T-cell (primary cell): Measurements from ENCODE around the gene SLC25A4. TPM values are rescaled to one million over a fixed set of nuclear protein-coding genes. Genes with fewer than 3 reads are reported as not detected.
A peak's percentile ranks its signal among the peaks of the same experiment; 100 is the strongest.

ENCODE experiments used
- ATAC-seq, 4 experiments: fragments of 200-7000 bp in 3 of 4; fragments of 150-1000 bp in 1 of 4; cut with Tn5 transposase; replicated peaks in 1 of 4; 1 replicate in 3 of 4; 2 replicates in 1 of 4; pipeline ENCODE4 v1.10.0; 2021; ENCODE audit warnings: moderate library complexity in 3 of 4, mild to moderate bottlenecking in 2 of 4, moderate number of reproducible peaks in 1 of 4
- CTCF ChIA-PET, 2 donors: fragments of 300-600 bp; sonication (Branson Sonifier 250); formaldehyde crosslinking; loops; one replicate each; lab custom pipeline; 2022; ENCODE audit warnings: antibody characterized with exemption in 2 of 2; lab: Charles Lee
- POLR2A ChIA-PET, 2 donors: fragments of 300-600 bp; sonication (Branson Sonifier 250); formaldehyde crosslinking; loops; one replicate each; lab custom pipeline; 2022; ENCODE audit warnings: antibody characterized with exemption in 2 of 2; lab: Charles Lee
- DNase-seq, 35 experiments: peaks; one replicate each; pipeline versions ENCODE4 v3.0.0 to v3.0.0-alpha.2; 2013 to 2023
- H3K27ac ChIP-seq: one replicate; pipeline ENCODE4 v1.5.1; 2013; ENCODE audit warnings: low read length
- H3K27me3 ChIP-seq, 2 experiments: replicated peaks in 1 of 2; 1 replicate in 1 of 2; 2 replicates in 1 of 2; pipeline versions ENCODE4 v1.6.1 to v1.7.0; 2013; ENCODE audit warnings: low read length in 1 of 2, mixed read lengths in 1 of 2; ENCODE audit not compliant: control insufficient read depth in 2 of 2, insufficient read depth in 2 of 2; ENCODE audit errors: extremely low read depth in 1 of 2
- H3K36me3 ChIP-seq, 2 donors: 1 replicate in 1 of 2; 2 replicates in 1 of 2; pipeline versions ENCODE4 v1.6.1 to v1.7.0; 2013; ENCODE audit warnings: low read length in 1 of 2; ENCODE audit not compliant: control insufficient read depth in 2 of 2, insufficient read depth in 1 of 2; ENCODE audit errors: extremely low read depth in 1 of 2
- H3K4me1 ChIP-seq, 2 experiments: 1 replicate in 1 of 2; 2 replicates in 1 of 2; pipeline versions ENCODE4 v1.6.1 to v1.7.0; 2013; ENCODE audit warnings: low read length in 2 of 2, mixed read lengths in 1 of 2; ENCODE audit not compliant: insufficient read depth in 2 of 2, control insufficient read depth in 1 of 2; ENCODE audit errors: extremely low read depth in 1 of 2
- H3K4me3 ChIP-seq, 2 donors: 1 replicate in 1 of 2; 2 replicates in 1 of 2; pipeline versions ENCODE4 v1.5.1 to v1.7.0; 2013; ENCODE audit warnings: mild to moderate bottlenecking in 2 of 2, low read length in 1 of 2, moderate library complexity in 1 of 2; ENCODE audit not compliant: control insufficient read depth in 1 of 2; ENCODE audit errors: extremely low read depth in 1 of 2
- H3K9me3 ChIP-seq: 2 replicates; pipeline ENCODE4 v1.7.0; 2013
- H3K27ac Mint-ChIP-seq, 2 donors: one replicate each; pipeline ENCODE4 v1.8.0; 2020 to 2021; ENCODE audit warnings: mild to moderate bottlenecking in 2 of 2, mixed read lengths in 2 of 2
- H3K27me3 Mint-ChIP-seq, 2 donors: one replicate each; pipeline ENCODE4 v1.8.0; 2021 to 2022; ENCODE audit warnings: mixed read lengths in 2 of 2
- H3K36me3 Mint-ChIP-seq: one replicate; pipeline ENCODE4 v1.8.0; 2021; ENCODE audit warnings: mixed read lengths
- H3K4me1 Mint-ChIP-seq, 3 donors: one replicate each; pipeline ENCODE4 v1.8.0; 2020 to 2022; ENCODE audit warnings: mixed read lengths in 3 of 3, mild to moderate bottlenecking in 1 of 3
- H3K4me3 Mint-ChIP-seq, 3 donors: one replicate each; pipeline ENCODE4 v1.8.0; 2020 to 2022; ENCODE audit warnings: mild to moderate bottlenecking in 3 of 3, mixed read lengths in 3 of 3, moderate library complexity in 3 of 3
- H3K9me3 Mint-ChIP-seq, 3 donors: one replicate each; pipeline ENCODE4 v1.8.0; 2020 to 2022; ENCODE audit warnings: mixed read lengths in 3 of 3
- WGBS: methylation state at CpG from one replicate; pipeline ENCODE4 v1.1.5; 2013; ENCODE audit warnings: missing lambda C conversion rate; ENCODE audit not compliant: insufficient coverage; 5-methylcytosine and 5-hydroxymethylcytosine counted together
- total RNA-seq, 35 experiments: library from RNA in 6 of 35; stranded (reverse) in 6 of 35; fragments of 120-200 nt in 1 of 35; gene quantifications; one replicate each; pipeline versions ENCODE4 v1.2.1 to v1.2.4 and lab custom pipeline; 2013 to 2026

The SLC25A4 gene
- total RNA-seq, 5 donors from 2014 or later (not counting 1 experiment from before 2014, with no cell fraction given): 4.5 to 7.2 (median 5.6) TPM

DNA sequence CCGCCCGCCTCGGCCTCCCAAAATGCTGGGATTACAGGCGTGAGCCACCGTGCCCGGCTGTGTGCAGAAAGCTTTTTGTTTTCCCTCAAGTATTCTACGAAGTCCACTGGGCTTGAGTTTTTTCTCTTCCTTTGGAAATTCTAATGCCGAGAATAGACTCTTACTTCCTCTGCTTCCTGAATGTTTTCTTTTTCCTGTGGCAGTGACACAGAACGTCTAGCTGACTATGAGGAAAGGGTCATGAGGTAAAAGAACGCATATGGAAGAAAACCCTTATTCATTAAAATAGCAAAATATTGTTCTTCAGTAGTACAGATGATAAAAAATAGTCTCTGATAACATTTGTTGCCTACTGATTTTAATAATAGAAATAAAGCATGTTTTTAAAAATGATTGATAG, 4.9 kb upstream of the SLC25A4 start:
- no peaks in the 10 kb centered on the region for H3K36me3 ChIP-seq
- no peak overlapping the region for H3K27ac Mint-ChIP-seq
- no peak for DNase-seq
- H3K27me3 Mint-ChIP-seq: peaks cover 22 to 32% of the 10 kb centered on the region in 2 donors
- no peak overlapping the region for H3K4me3 ChIP-seq
- peaks cover 4 to 13% (median 6%) of the 10 kb centered on the region in 3 donors for H3K4me1 Mint-ChIP-seq
- no peak overlapping the region for H3K27ac ChIP-seq
- H3K36me3 Mint-ChIP-seq: no peaks in the 10 kb centered on the region
- POLR2A ChIA-PET: no interaction called here
- H3K4me1 ChIP-seq: peaks cover 3 to 8% of the 10 kb centered on the region in 2 experiments
- H3K9me3 Mint-ChIP-seq: no peaks in the 10 kb centered on the region
- CTCF ChIA-PET: interaction anchor here in 1 of 2 donors (0.7 kb wide), 1 partner anchor 11 kb away, joined by 3 read pairs; no protein-coding TSS in a partner anchor
- peaks cover 14 to 28% of the 10 kb centered on the region in 2 experiments for H3K27me3 ChIP-seq
- no peak overlapping the region for H3K4me3 Mint-ChIP-seq
- ATAC-seq: no peak
- 84% methylated on average over 7 of the region's 10 CpGs for WGBS
- no peaks in the 10 kb centered on the region for H3K9me3 ChIP-seq

DNA sequence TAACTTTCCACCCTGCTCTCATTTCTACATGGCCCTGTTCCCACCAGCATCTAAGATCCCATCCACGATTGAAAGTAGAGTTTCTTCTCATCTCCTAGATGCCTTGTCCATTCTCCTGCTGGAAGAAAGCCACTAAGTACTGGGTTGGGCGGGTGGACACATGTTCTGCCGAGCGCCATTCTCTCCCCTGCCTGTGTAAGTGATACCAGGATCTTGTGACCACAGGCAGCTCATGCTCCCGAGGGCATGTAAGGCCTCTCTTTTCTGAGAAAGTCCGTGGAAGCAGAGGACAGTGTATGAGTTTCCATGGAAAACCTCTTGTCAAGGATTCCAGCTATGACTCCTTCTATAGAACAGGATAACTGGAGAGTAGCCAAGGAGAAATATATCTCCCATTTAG, 3.3 kb upstream of the SLC25A4 start:
- peaks cover 22 to 28% of the 10 kb centered on the region in 2 donors for H3K27me3 Mint-ChIP-seq
- DNase-seq (no peak), ATAC-seq (no peak)
- ChIA-PET POLR2A (no interaction called here), CTCF (no interaction called here)
- Histone ChIP-seq H3K27me3 (peaks cover 20 to 28% of the 10 kb centered on the region in 2 experiments), H3K36me3 (no peaks in the 10 kb centered on the region), H3K27ac (no peak overlapping the region), H3K9me3 (no peaks in the 10 kb centered on the region), H3K4me3 (no peak overlapping the region), H3K4me1 (peaks cover 3 to 15% of the 10 kb centered on the region in 2 experiments)
- H3K9me3 Mint-ChIP-seq: no peaks in the 10 kb centered on the region
- peaks cover 14 to 17% (median 15%) of the 10 kb centered on the region in 3 donors for H3K4me1 Mint-ChIP-seq
- 88% methylated on average over 3 of the region's 6 CpGs for WGBS
- H3K4me3 Mint-ChIP-seq: no peak overlapping the region
- H3K27ac Mint-ChIP-seq: no peak overlapping the region
- H3K36me3 Mint-ChIP-seq: no peaks in the 10 kb centered on the region

- no peaks in the 10 kb centered on the region for H3K9me3 Mint-ChIP-seq
- H3K9me3 ChIP-seq: no peaks in the 10 kb centered on the region
- no peak for DNase-seq
- H3K27me3 ChIP-seq: peaks cover 20 to 27% of the 10 kb centered on the region in 2 experiments
- ChIA-PET CTCF (interaction anchor here in 1 of 2 donors (0.7 kb wide), 1 partner anchor 1913 kb away, joined by 4 read pairs; no protein-coding TSS in a partner anchor), POLR2A (no interaction called here)
- no peak overlapping the region for H3K27ac ChIP-seq
- H3K4me3 Mint-ChIP-seq: no peak overlapping the region
- peaks cover 4% of the 10 kb centered on the region for H3K36me3 Mint-ChIP-seq
- peaks cover 14 to 21% (median 19%) of the 10 kb centered on the region in 3 donors for H3K4me1 Mint-ChIP-seq
- H3K4me3 ChIP-seq: no peak overlapping the region
- peaks cover 3 to 15% of the 10 kb centered on the region in 2 experiments for H3K4me1 ChIP-seq
- WGBS: 93% methylated on average over 3 of the region's 6 CpGs
- H3K27me3 Mint-ChIP-seq: peaks cover 21 to 22% of the 10 kb centered on the region in 2 donors
- H3K27ac Mint-ChIP-seq: no peak overlapping the region
- ATAC-seq: no peak
- H3K36me3 ChIP-seq: no peaks in the 10 kb centered on the region
Measured at GRCh38 chr4:185141777-185142176, 1.3 kb upstream of the SLC25A4 start.

GRCh38 chr4:185142564-185142911, 528 bp upstream of the SLC25A4 start:
- peaks cover 18 to 20% of the 10 kb centered on the region in 2 experiments for H3K27me3 ChIP-seq
- POLR2A ChIA-PET: interaction anchor here (0.5 to 0.6 kb wide), 2 partner anchors 394 to 1488 kb away, joined by 4 to 6 read pairs; no protein-coding TSS in a partner anchor
- Mint-ChIP-seq H3K27me3 (peaks cover 19 to 20% of the 10 kb centered on the region in 2 donors), H3K27ac (peak overlapping the region; percentile 52 to 72), H3K9me3 (no peaks in the 10 kb centered on the region), H3K4me3 (peak overlapping the region; percentile 84 to 91 (median 88)), H3K36me3 (peaks cover 5% of the 10 kb centered on the region), H3K4me1 (peaks cover 14 to 21% (median 19%) of the 10 kb centered on the region in 3 donors)
- peak overlapping the region; percentile 65 to 82 for H3K4me3 ChIP-seq
- peak in 2 of 35 experiments; percentile 3 to 8 for DNase-seq
- CTCF ChIA-PET: interaction anchor here in 1 of 2 donors (0.5 to 2.5 kb wide), 6 partner anchors 8 to 1914 kb away, joined by 3 to 18 read pairs (median 4); no protein-coding TSS in a partner anchor
- peaks cover 3 to 15% of the 10 kb centered on the region in 2 experiments for H3K4me1 ChIP-seq
- whole genome bisulfite sequencing: 21% methylated on average over 11 of the region's 11 CpGs
- peak; percentile 2 to 19 (median 16) for ATAC-seq
- H3K36me3 ChIP-seq: no peaks in the 10 kb centered on the region
- H3K9me3 ChIP-seq: no peaks in the 10 kb centered on the region
- H3K27ac ChIP-seq: peak overlapping the region; percentile 45

GRCh38 chr4:185143601-185143969, 519 bp downstream of the SLC25A4 start:
- H3K9me3 ChIP-seq: no peaks in the 10 kb centered on the region
- H3K9me3 Mint-ChIP-seq: no peaks in the 10 kb centered on the region
- CTCF ChIA-PET: interaction anchor here in 1 of 2 donors (1.0 to 2.5 kb wide), 5 partner anchors 9 to 42 kb away, joined by 3 to 18 read pairs (median 3); no protein-coding TSS in a partner anchor
- DNase-seq (peak in 14 of 35 experiments; percentile 7 to 46 (median 18)), ATAC-seq (peak; percentile 38 to 45 (median 41))
- H3K4me3 ChIP-seq: peak overlapping the region; percentile 64 to 82
- H3K4me3 Mint-ChIP-seq: peak overlapping the region; percentile 81 to 88 (median 84)
- peaks cover 15 to 16% of the 10 kb centered on the region in 2 experiments for H3K27me3 ChIP-seq
- POLR2A ChIA-PET: interaction anchor here in 1 of 2 donors (0.6 kb wide), 1 partner anchor 54 kb away, joined by 8 read pairs; no protein-coding TSS in a partner anchor
- H3K4me1 Mint-ChIP-seq: peaks cover 14 to 21% (median 19%) of the 10 kb centered on the region in 3 donors
- under 1% methylated on average over 26 of the region's 30 CpGs for WGBS
- peaks cover 5% of the 10 kb centered on the region for H3K36me3 Mint-ChIP-seq
- H3K36me3 ChIP-seq: no peaks in the 10 kb centered on the region
- H3K4me1 ChIP-seq: peaks cover 3 to 15% of the 10 kb centered on the region in 2 experiments
- no peak overlapping the region for H3K27ac ChIP-seq
- peaks cover 9 to 13% of the 10 kb centered on the region in 2 donors for H3K27me3 Mint-ChIP-seq
- peak overlapping the region; percentile 12 to 36 for H3K27ac Mint-ChIP-seq

GRCh38 chr4:185144601-185145240, 1.7 kb downstream of the SLC25A4 start:
- H3K27ac ChIP-seq: no peak overlapping the region
- POLR2A ChIA-PET: no interaction called here

More at GRCh38 chr4:185144601-185145240, 1.7 kb downstream of the SLC25A4 start:
- H3K36me3 Mint-ChIP-seq: peaks cover 5% of the 10 kb centered on the region
- peak overlapping the region in 1 of 3 donors; percentile 81 for H3K4me3 Mint-ChIP-seq
- Histone ChIP-seq H3K4me1 (peaks cover 3 to 15% of the 10 kb centered on the region in 2 experiments), H3K9me3 (no peaks in the 10 kb centered on the region), H3K4me3 (no peak overlapping the region), H3K27me3 (peaks cover 8 to 12% of the 10 kb centered on the region in 2 experiments), H3K36me3 (no peaks in the 10 kb centered on the region)
- WGBS: 97% methylated on average over 11 of the region's 16 CpGs
- no peak overlapping the region for H3K27ac Mint-ChIP-seq
- H3K4me1 Mint-ChIP-seq: peaks cover 14 to 21% (median 19%) of the 10 kb centered on the region in 3 donors
- H3K27me3 Mint-ChIP-seq: peaks cover 5% of the 10 kb centered on the region in 2 donors
- DNase-seq: no peak
- CTCF ChIA-PET: interaction anchor here in 1 of 2 donors (2.5 kb wide), 1 partner anchor 10 kb away, joined by 18 read pairs; no protein-coding TSS in a partner anchor
- ATAC-seq: no peak
- no peaks in the 10 kb centered on the region for H3K9me3 Mint-ChIP-seq
